ENCODE results near the gene EVX2. TPM values are rescaled to one million over a fixed set of nuclear protein-coding genes. Genes with fewer than 3 reads are reported as not detected.
A peak's percentile ranks its signal among the peaks of the same experiment; 100 is the strongest.

The EVX2 gene
- total RNA-seq, result not detected

GRCh38 chr2:176083796-176084261 is at the start of gene EVX2:
Gene EVX2, minus strand, starts transcription at chr2:176083962. Its CDS starts 186 bp downstream, at chr2:176083776.
- peaks cover 19% of the 10 kb centered on the region for H3K4me1 Mint-ChIP-seq (ENCODE audit: low read depth)
- peaks cover 7% of the 10 kb centered on the region for H3K9me3 Mint-ChIP-seq (ENCODE audit: insufficient read depth)
- H3K27me3 Mint-ChIP-seq (ENCODE audit: low read depth), result peaks cover 83% of the 10 kb centered on the region
- H3K27ac Mint-ChIP-seq, result peak within 1 kb of the TSS; percentile 69
- CTCF ChIA-PET, result no interaction called here
- ATAC-seq (no peak), DNase-seq (no peak)
- POLR2A ChIA-PET, result no interaction called here
- peak within 1 kb of the TSS; percentile 42 for H3K4me3 Mint-ChIP-seq
- peaks cover 23% of the 10 kb centered on the region for H3K36me3 Mint-ChIP-seq (ENCODE audit: low read depth)

GRCh38 chr2:176133389-176133788 is 49.6 kb upstream of the EVX2 start:
- H3K4me3 Mint-ChIP-seq, result no peak overlapping the region
- H3K36me3 Mint-ChIP-seq (ENCODE audit: low read depth), result peaks cover 7% of the 10 kb centered on the region
- H3K4me1 Mint-ChIP-seq (ENCODE audit: low read depth), result peaks cover 27% of the 10 kb centered on the region
- no peak overlapping the region for H3K27ac Mint-ChIP-seq
- DNase-seq (no peak), ATAC-seq (no peak)
- POLR2A ChIA-PET, result no interaction called here
- CTCF ChIA-PET, result interaction anchor here (1.3 to 4.4 kb wide), 5 partner anchors 322 to 1028 kb away, joined by 4 to 23 read pairs (median 14); no protein-coding TSS in a partner anchor
- H3K27me3 Mint-ChIP-seq (ENCODE audit: low read depth), result peaks cover 80% of the 10 kb centered on the region
- no peaks in the 10 kb centered on the region for H3K9me3 Mint-ChIP-seq (ENCODE audit: insufficient read depth)

GRCh38 chr2:176132205-176133171 is 48.7 kb upstream of the EVX2 start:
- H3K27me3 Mint-ChIP-seq (ENCODE audit: low read depth), result peaks cover 80% of the 10 kb centered on the region
- no peak for ATAC-seq
- peaks cover 3% of the 10 kb centered on the region for H3K36me3 Mint-ChIP-seq (ENCODE audit: low read depth)
- CTCF ChIA-PET, result interaction anchor here (0.9 to 4.4 kb wide), 11 partner anchors 8 to 1029 kb away, joined by 3 to 23 read pairs (median 4); partner anchors contain the start of gene HOXD9
- H3K27ac Mint-ChIP-seq, result no peak overlapping the region
- peak overlapping the region; percentile 74 for H3K4me3 Mint-ChIP-seq
- DNase-seq, result peak; percentile 32
- no peaks in the 10 kb centered on the region for H3K9me3 Mint-ChIP-seq (ENCODE audit: insufficient read depth)
- peaks cover 27% of the 10 kb centered on the region for H3K4me1 Mint-ChIP-seq (ENCODE audit: low read depth)
- POLR2A ChIA-PET, result no interaction called here

- H3K4me3 Mint-ChIP-seq, result peak overlapping the region; percentile 74
- POLR2A ChIA-PET, result no interaction called here
- H3K27me3 Mint-ChIP-seq (ENCODE audit: low read depth), result peaks cover 79% of the 10 kb centered on the region
- H3K4me1 Mint-ChIP-seq (ENCODE audit: low read depth), result peaks cover 26% of the 10 kb centered on the region
- H3K27ac Mint-ChIP-seq, result no peak overlapping the region
- H3K36me3 Mint-ChIP-seq (ENCODE audit: low read depth), result peaks cover 3% of the 10 kb centered on the region
- no peaks in the 10 kb centered on the region for H3K9me3 Mint-ChIP-seq (ENCODE audit: insufficient read depth)
- DNase-seq, result no peak
- ATAC-seq, result no peak
- CTCF ChIA-PET, result interaction anchor here (0.8 to 4.4 kb wide), 13 partner anchors 9 to 1017 kb away, joined by 3 to 23 read pairs (median 4); partner anchors contain the start of gene HOXD9
Measured at GRCh38 chr2:176131848-176132158, 48.0 kb upstream of the EVX2 start.

- peak overlapping the region; percentile 64 for H3K27ac Mint-ChIP-seq
- peak overlapping the region; percentile 45 for H3K4me3 Mint-ChIP-seq
- no peak for DNase-seq
- H3K27me3 Mint-ChIP-seq (ENCODE audit: low read depth), result peaks cover 78% of the 10 kb centered on the region
- no peak for ATAC-seq
- no peaks in the 10 kb centered on the region for H3K9me3 Mint-ChIP-seq (ENCODE audit: insufficient read depth)
- ChIA-PET CTCF (interaction anchor here (0.8 to 4.4 kb wide), 14 partner anchors 8 to 1017 kb away, joined by 3 to 23 read pairs (median 4); partner anchors contain the start of gene HOXD9), POLR2A (no interaction called here)
- peaks cover 3% of the 10 kb centered on the region for H3K36me3 Mint-ChIP-seq (ENCODE audit: low read depth)
- peaks cover 25% of the 10 kb centered on the region for H3K4me1 Mint-ChIP-seq (ENCODE audit: low read depth)
Measured at GRCh38 chr2:176130957-176131847, 47.4 kb upstream of the EVX2 start.

GRCh38 chr2:176130147-176130956 is 46.6 kb upstream of the EVX2 start:
- peak overlapping the region; percentile 45 for H3K4me3 Mint-ChIP-seq
- CTCF ChIA-PET, result interaction anchor here (0.9 to 4.4 kb wide), 10 partner anchors 9 to 1018 kb away, joined by 3 to 23 read pairs (median 4); no protein-coding TSS in a partner anchor
- POLR2A ChIA-PET, result no interaction called here
- peaks cover 2% of the 10 kb centered on the region for H3K36me3 Mint-ChIP-seq (ENCODE audit: low read depth)
- ATAC-seq, result peak; percentile 54
- DNase-seq, result no peak
- peak overlapping the region; percentile 64 for H3K27ac Mint-ChIP-seq
- no peaks in the 10 kb centered on the region for H3K9me3 Mint-ChIP-seq (ENCODE audit: insufficient read depth)
- H3K27me3 Mint-ChIP-seq (ENCODE audit: low read depth), result peaks cover 78% of the 10 kb centered on the region
- peaks cover 18% of the 10 kb centered on the region for H3K4me1 Mint-ChIP-seq (ENCODE audit: low read depth)

GRCh38 chr2:176129813-176130146 is 46.0 kb upstream of the EVX2 start:
- DNase-seq (no peak), ATAC-seq (no peak)
- Mint-ChIP-seq H3K9me3 (ENCODE audit: insufficient read depth) (no peaks in the 10 kb centered on the region), H3K27me3 (ENCODE audit: low read depth) (peaks cover 77% of the 10 kb centered on the region), H3K27ac (no peak overlapping the region), H3K4me1 (ENCODE audit: low read depth) (peaks cover 18% of the 10 kb centered on the region), H3K36me3 (ENCODE audit: low read depth) (peaks cover 2% of the 10 kb centered on the region), H3K4me3 (no peak overlapping the region)
- CTCF ChIA-PET, result interaction anchor here (0.9 to 4.6 kb wide), 6 partner anchors 9 to 522 kb away, joined by 3 to 37 read pairs (median 9); no protein-coding TSS in a partner anchor
- POLR2A ChIA-PET, result no interaction called here

GRCh38 chr2:176128982-176129796 is 45.4 kb upstream of the EVX2 start, which contains the start of gene HOXD8:
Gene HOXD8, plus strand, starts transcription at chr2:176129705. Its CDS starts 662 bp downstream, at chr2:176130367.
- peaks cover 79% of the 10 kb centered on the region for H3K27me3 Mint-ChIP-seq (ENCODE audit: low read depth)
- H3K4me3 Mint-ChIP-seq, result peak within 1 kb of the TSS; percentile 30
- H3K27ac Mint-ChIP-seq, result peak within 1 kb of the TSS; percentile 64
- peaks cover 3% of the 10 kb centered on the region for H3K36me3 Mint-ChIP-seq (ENCODE audit: low read depth)
- DNase-seq (no peak), ATAC-seq (no peak)
- ChIA-PET POLR2A (no interaction called here), CTCF (interaction anchor here (3.4 to 4.6 kb wide), 3 partner anchors 425 to 1019 kb away, joined by 25 to 38 read pairs (median 37); no protein-coding TSS in a partner anchor)
- H3K9me3 Mint-ChIP-seq (ENCODE audit: insufficient read depth), result no peaks in the 10 kb centered on the region
- H3K4me1 Mint-ChIP-seq (ENCODE audit: low read depth), result peaks cover 18% of the 10 kb centered on the region

- CTCF ChIA-PET, result interaction anchor here (0.6 to 4.6 kb wide), 14 partner anchors 12 to 1020 kb away, joined by 3 to 50 read pairs (median 8); no protein-coding TSS in a partner anchor
- POLR2A ChIA-PET, result interaction anchor here (1.7 kb wide), 1 partner anchor 327 kb away, joined by 6 read pairs; no protein-coding TSS in a partner anchor
- Mint-ChIP-seq H3K36me3 (ENCODE audit: low read depth) (peaks cover 6% of the 10 kb centered on the region), H3K27me3 (ENCODE audit: low read depth) (peaks cover 78% of the 10 kb centered on the region), H3K4me1 (ENCODE audit: low read depth) (peaks cover 18% of the 10 kb centered on the region), H3K9me3 (ENCODE audit: insufficient read depth) (no peaks in the 10 kb centered on the region), H3K27ac (peak overlapping the region; percentile 44), H3K4me3 (peak overlapping the region; percentile 30)
- DNase-seq (no peak), ATAC-seq (no peak)
Measured at GRCh38 chr2:176128172-176128981, 44.6 kb upstream of the EVX2 start.

All from activated CD8-positive, alpha-beta T cell treated with anti-CD3 and anti-CD28 coated beads, Interleukin-2, amount 10 ng/mL, durations not matched to agents 7 days and 5 days (primary cell).